Right hindlimb (tissue), 1 donor: ENCODE results near the gene QPCT.
"Not testable (repeated sequence)": the region's sequence is repeated elsewhere in the genome, so short reads cannot be mapped to it uniquely, and the experiment has no call there.

ENCODE experiments used
- DNase-seq: peaks from one replicate; pipeline ENCODE4 v3.0.0-alpha.2; 2018

The QPCT gene

GRCh38 chr2:37344453-37345361 lies at the start of gene QPCT:
Gene QPCT (plus strand): TSS chr2:37344630. CDS start chr2:37344732, 102 bp downstream.
- DNase-seq, result peak; percentile 60

- not testable (repeated sequence) for DNase-seq
These were observed 49.6 kb upstream of the QPCT start for GRCh38 chr2:37294858-37295257.

- no peak for DNase-seq
These were observed 48.9 kb upstream of the QPCT start for GRCh38 chr2:37295469-37296073.

GRCh38 chr2:37297632-37298031 lies 46.8 kb upstream of the QPCT start:
- no peak for DNase-seq

- no peak for DNase-seq
These were observed 44.3 kb upstream of the QPCT start for GRCh38 chr2:37300146-37300545.

GRCh38 chr2:37300578-37300977 lies 43.9 kb upstream of the QPCT start:
- DNase-seq, result no peak

- no peak for DNase-seq
These were observed 43.0 kb upstream of the QPCT start for GRCh38 chr2:37301408-37301807.

- no peak for DNase-seq
These were observed 41.7 kb upstream of the QPCT start for GRCh38 chr2:37302701-37303252.

- no peak for DNase-seq
These were observed 38.4 kb upstream of the QPCT start for GRCh38 chr2:37306024-37306423.

GRCh38 chr2:37307500-37307899 lies 36.9 kb upstream of the QPCT start:
- no peak for DNase-seq

GRCh38 chr2:37315364-37315763 lies 29.1 kb upstream of the QPCT start:
- DNase-seq, result no peak

- no peak for DNase-seq
These were observed 28.2 kb upstream of the QPCT start for GRCh38 chr2:37316181-37316580.

GRCh38 chr2:37317746-37318145 lies 26.7 kb upstream of the QPCT start:
- DNase-seq, result no peak

GRCh38 chr2:37318401-37318800 lies 26.0 kb upstream of the QPCT start:
- DNase-seq, result no peak

GRCh38 chr2:37319754-37320609 lies 24.4 kb upstream of the QPCT start:
- DNase-seq, result no peak

- no peak for DNase-seq
These were observed 23.3 kb upstream of the QPCT start for GRCh38 chr2:37321029-37321682.

- DNase-seq, result no peak
These were observed 22.1 kb upstream of the QPCT start for GRCh38 chr2:37322368-37322767.

- DNase-seq, result no peak
These were observed 21.2 kb upstream of the QPCT start for GRCh38 chr2:37323176-37323780.

- DNase-seq, result peak; percentile 39
These were observed 20.5 kb upstream of the QPCT start for GRCh38 chr2:37323781-37324535.

GRCh38 chr2:37324536-37324785 lies 20.0 kb upstream of the QPCT start:
- no peak for DNase-seq

- peak; percentile 89 for DNase-seq
These were observed 19.4 kb upstream of the QPCT start, which contains the start of gene PRKD3 for GRCh38 chr2:37324786-37325624. Gene PRKD3 (minus strand): TSS chr2:37324833. CDS start chr2:37316524, 8,309 bp downstream.
